Measurements from ENCODE around the gene TATDN2.

The TATDN2 gene

GRCh38 chr3:10248184-10248983, at the start of gene TATDN2:
TSS of gene TATDN2 (plus strand) at chr3:10248459. CDS start at chr3:10249201, 742 bp downstream.
- peak; percentile 92 for DNase-seq (ENCODE audit: low read depth, low spot score)

GRCh38 chr3:10198761-10199649, 49.3 kb upstream of the TATDN2 start:
- no peak for DNase-seq (ENCODE audit: low read depth, low spot score)

- no peak for DNase-seq (ENCODE audit: low read depth, low spot score)
Observed at GRCh38 chr3:10204921-10205320, 43.3 kb upstream of the TATDN2 start.

- DNase-seq (ENCODE audit: low read depth, low spot score) = no peak
Observed at GRCh38 chr3:10205451-10206165, 42.7 kb upstream of the TATDN2 start.

- no peak for DNase-seq (ENCODE audit: low read depth, low spot score)
Observed at GRCh38 chr3:10206166-10206511, 42.1 kb upstream of the TATDN2 start.

- no peak for DNase-seq (ENCODE audit: low read depth, low spot score)
Observed at GRCh38 chr3:10213156-10213792, 35.0 kb upstream of the TATDN2 start.

- no peak for DNase-seq (ENCODE audit: low read depth, low spot score)
Observed at GRCh38 chr3:10215578-10216368, 32.5 kb upstream of the TATDN2 start.

- DNase-seq (ENCODE audit: low read depth, low spot score) = no peak
Observed at GRCh38 chr3:10217359-10217758, 30.9 kb upstream of the TATDN2 start.

GRCh38 chr3:10219737-10220136, 28.5 kb upstream of the TATDN2 start:
- DNase-seq (ENCODE audit: low read depth, low spot score) = no peak

- DNase-seq (ENCODE audit: low read depth, low spot score) = no peak
Observed at GRCh38 chr3:10223676-10224639, 24.3 kb upstream of the TATDN2 start.

- no peak for DNase-seq (ENCODE audit: low read depth, low spot score)
Observed at GRCh38 chr3:10224794-10225665, 23.2 kb upstream of the TATDN2 start.

- DNase-seq (ENCODE audit: low read depth, low spot score) = peak; percentile 94
Observed at GRCh38 chr3:10226293-10226692, 22.0 kb upstream of the TATDN2 start.

- no peak for DNase-seq (ENCODE audit: low read depth, low spot score)
Observed at GRCh38 chr3:10228248-10228950, 19.9 kb upstream of the TATDN2 start.

GRCh38 chr3:10229576-10229975, 18.7 kb upstream of the TATDN2 start:
- DNase-seq (ENCODE audit: low read depth, low spot score) = no peak

GRCh38 chr3:10232137-10232536, 16.1 kb upstream of the TATDN2 start:
- no peak for DNase-seq (ENCODE audit: low read depth, low spot score)

- no peak for DNase-seq (ENCODE audit: low read depth, low spot score)
Observed at GRCh38 chr3:10233988-10234387, 14.3 kb upstream of the TATDN2 start.

GRCh38 chr3:10234526-10235230, 13.6 kb upstream of the TATDN2 start:
- peak; percentile 68 for DNase-seq (ENCODE audit: low read depth, low spot score)
